Mucosa of descending colon (tissue), 3 donors: ENCODE measurements around the gene ESRRA. TPM values are rescaled to one million over a fixed set of nuclear protein-coding genes. Genes with fewer than 3 reads are reported as not detected.
A peak's percentile ranks its signal among the peaks of the same experiment; 100 is the strongest.

Source experiments
- ATAC-seq: fragments of 200-7000 bp; cut with Tn5 transposase; one replicate; pipeline ENCODE4 v1.9.1; 2020; ENCODE audit warnings: mild to moderate bottlenecking, moderate library complexity
- DNase-seq, 3 donors: peaks; one replicate each; pipeline ENCODE4 v3.0.0-alpha.2; 2020
- H3K36me3 ChIP-seq: fragments of 200-600 bp; one replicate; pipeline ENCODE4 v1.8.0; 2021; ENCODE audit warnings: low read depth, mild to moderate bottlenecking
- H3K4me1 ChIP-seq: fragments of 200-600 bp; one replicate; pipeline ENCODE4 v1.8.0; 2021; ENCODE audit warnings: low read depth, mild to moderate bottlenecking
- H3K4me3 ChIP-seq: fragments of 200-600 bp; one replicate; pipeline ENCODE4 v1.8.0; 2021; ENCODE audit warnings: mild to moderate bottlenecking
- H3K9me3 ChIP-seq: fragments of 200-600 bp; one replicate; pipeline ENCODE4 v1.8.0; 2021; ENCODE audit warnings: mild to moderate bottlenecking
- CTCF ChIP-seq: fragments of 200-600 bp; IDR thresholded peaks from one replicate; pipeline ENCODE4 v1.8.0; 2022; ENCODE audit warnings: antibody characterized with exemption, mild to moderate bottlenecking
- intact Hi-C, 2 donors: fragments of 100-400 bp; cut with DNase I in 1 of 2; cut with micrococcal nuclease in 1 of 2; formaldehyde crosslinking; loops; one replicate each; pipeline versions ENCODE4 v1.11.0 to v1.11.1; 2022; cut with DNase I, micrococcal nuclease
- total RNA-seq, 3 donors: library from RNA; stranded (reverse); fragmentation: NEBNext Ultra II Directional in 2 of 3; extraction: Animal tissue kit (Norgen Biotek cat#: 25700) in 2 of 3; gene quantifications; one replicate each; pipeline versions ENCODE4 v1.2.1 to v1.2.4, GENCODE V29; 2021 to 2023
- donor health status: DM: no; HTN: no; CAD: no; lungs with moderate emphysema.
- donor health status: DM: no; HTN: no; CAD: no.
- donor health status: DM: no; HTN: yes; CAD: no.

The ESRRA gene
- total RNA-seq, 3 donors from 2014 or later: 126 to 204 (median 183) TPM

GRCh38 chr11:64264371-64264852 is 40.9 kb upstream of the ESRRA start:
- H3K9me3 ChIP-seq: no peaks in the 10 kb centered on the region
- H3K4me1 ChIP-seq: peaks cover 11% of the 10 kb centered on the region
- no peaks in the 10 kb centered on the region for H3K36me3 ChIP-seq
- no peak overlapping the region for H3K4me3 ChIP-seq
- no peak for ATAC-seq
- intact Hi-C loops: no loop called here
- peak in 1 of 3 donors; percentile 49 for DNase-seq
- TF ChIP-seq CTCF: no peak

GRCh38 chr11:64265176-64266160 is 39.9 kb upstream of the ESRRA start:
- no peak overlapping the region for H3K4me3 ChIP-seq
- DNase-seq: peak in 1 of 3 donors; percentile 59
- peaks cover 11% of the 10 kb centered on the region for H3K4me1 ChIP-seq
- peaks cover 4% of the 10 kb centered on the region for H3K36me3 ChIP-seq
- no peak for TF ChIP-seq CTCF
- intact Hi-C loops: no loop called here
- ATAC-seq: no peak
- no peaks in the 10 kb centered on the region for H3K9me3 ChIP-seq

GRCh38 chr11:64266339-64266738 is 39.0 kb upstream of the ESRRA start:
- Histone ChIP-seq H3K36me3 (peaks cover 4% of the 10 kb centered on the region), H3K4me1 (peaks cover 11% of the 10 kb centered on the region), H3K4me3 (no peak overlapping the region), H3K9me3 (no peaks in the 10 kb centered on the region)
- intact Hi-C loops: no loop called here
- no peak for TF ChIP-seq CTCF
- no peak for ATAC-seq
- peak in 1 of 3 donors; percentile 55 for DNase-seq

- TF ChIP-seq CTCF: no peak
- DNase-seq (no peak), ATAC-seq (no peak)
- Histone ChIP-seq H3K9me3 (no peaks in the 10 kb centered on the region), H3K36me3 (peaks cover 4% of the 10 kb centered on the region), H3K4me1 (peaks cover 18% of the 10 kb centered on the region), H3K4me3 (no peak overlapping the region)
- intact Hi-C loops: no loop called here
Observed at GRCh38 chr11:64267207-64267945, 37.9 kb upstream of the ESRRA start.

- H3K4me1 ChIP-seq: peaks cover 27% of the 10 kb centered on the region
- intact Hi-C loops: no loop called here
- peak; percentile 80 to 87 (median 83) for DNase-seq
- H3K4me3 ChIP-seq: no peak overlapping the region
- TF ChIP-seq CTCF: no peak
- no peaks in the 10 kb centered on the region for H3K9me3 ChIP-seq
- peaks cover 4% of the 10 kb centered on the region for H3K36me3 ChIP-seq
- ATAC-seq: peak; percentile 10
Observed at GRCh38 chr11:64268025-64268892, 37.1 kb upstream of the ESRRA start.
